Measurements from ENCODE around the gene SLAMF9. TPM values are rescaled to one million over a fixed set of nuclear protein-coding genes. Genes with fewer than 3 reads are reported as not detected.

The SLAMF9 gene
- total and polyA plus RNA-seq, 2 of the 8 experiments (the other 6 are each of a cell fraction or from before 2014, with no cell fraction given), result not detected

DNA sequence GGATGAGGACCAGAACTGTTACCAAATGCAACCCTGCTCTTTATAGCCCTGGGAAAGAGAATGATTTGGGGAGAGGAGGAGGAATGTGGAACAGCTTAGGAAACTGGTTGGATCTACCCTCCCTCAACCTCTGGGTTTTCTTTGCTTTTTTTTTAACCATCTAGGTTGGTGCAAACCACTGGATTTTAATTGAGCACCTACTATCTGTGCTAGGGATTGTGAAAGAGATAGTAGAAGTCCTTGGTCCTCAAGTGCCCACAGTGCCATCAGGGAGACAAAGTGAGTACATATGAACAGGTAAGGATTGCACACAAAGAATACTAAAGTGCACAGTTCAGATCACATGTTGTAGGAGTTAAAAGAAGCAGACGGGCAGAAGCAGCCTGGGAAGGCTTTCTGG lies 33.4 kb downstream of the SLAMF9 start (continued):
- TF ChIP-seq, protein P1, sequence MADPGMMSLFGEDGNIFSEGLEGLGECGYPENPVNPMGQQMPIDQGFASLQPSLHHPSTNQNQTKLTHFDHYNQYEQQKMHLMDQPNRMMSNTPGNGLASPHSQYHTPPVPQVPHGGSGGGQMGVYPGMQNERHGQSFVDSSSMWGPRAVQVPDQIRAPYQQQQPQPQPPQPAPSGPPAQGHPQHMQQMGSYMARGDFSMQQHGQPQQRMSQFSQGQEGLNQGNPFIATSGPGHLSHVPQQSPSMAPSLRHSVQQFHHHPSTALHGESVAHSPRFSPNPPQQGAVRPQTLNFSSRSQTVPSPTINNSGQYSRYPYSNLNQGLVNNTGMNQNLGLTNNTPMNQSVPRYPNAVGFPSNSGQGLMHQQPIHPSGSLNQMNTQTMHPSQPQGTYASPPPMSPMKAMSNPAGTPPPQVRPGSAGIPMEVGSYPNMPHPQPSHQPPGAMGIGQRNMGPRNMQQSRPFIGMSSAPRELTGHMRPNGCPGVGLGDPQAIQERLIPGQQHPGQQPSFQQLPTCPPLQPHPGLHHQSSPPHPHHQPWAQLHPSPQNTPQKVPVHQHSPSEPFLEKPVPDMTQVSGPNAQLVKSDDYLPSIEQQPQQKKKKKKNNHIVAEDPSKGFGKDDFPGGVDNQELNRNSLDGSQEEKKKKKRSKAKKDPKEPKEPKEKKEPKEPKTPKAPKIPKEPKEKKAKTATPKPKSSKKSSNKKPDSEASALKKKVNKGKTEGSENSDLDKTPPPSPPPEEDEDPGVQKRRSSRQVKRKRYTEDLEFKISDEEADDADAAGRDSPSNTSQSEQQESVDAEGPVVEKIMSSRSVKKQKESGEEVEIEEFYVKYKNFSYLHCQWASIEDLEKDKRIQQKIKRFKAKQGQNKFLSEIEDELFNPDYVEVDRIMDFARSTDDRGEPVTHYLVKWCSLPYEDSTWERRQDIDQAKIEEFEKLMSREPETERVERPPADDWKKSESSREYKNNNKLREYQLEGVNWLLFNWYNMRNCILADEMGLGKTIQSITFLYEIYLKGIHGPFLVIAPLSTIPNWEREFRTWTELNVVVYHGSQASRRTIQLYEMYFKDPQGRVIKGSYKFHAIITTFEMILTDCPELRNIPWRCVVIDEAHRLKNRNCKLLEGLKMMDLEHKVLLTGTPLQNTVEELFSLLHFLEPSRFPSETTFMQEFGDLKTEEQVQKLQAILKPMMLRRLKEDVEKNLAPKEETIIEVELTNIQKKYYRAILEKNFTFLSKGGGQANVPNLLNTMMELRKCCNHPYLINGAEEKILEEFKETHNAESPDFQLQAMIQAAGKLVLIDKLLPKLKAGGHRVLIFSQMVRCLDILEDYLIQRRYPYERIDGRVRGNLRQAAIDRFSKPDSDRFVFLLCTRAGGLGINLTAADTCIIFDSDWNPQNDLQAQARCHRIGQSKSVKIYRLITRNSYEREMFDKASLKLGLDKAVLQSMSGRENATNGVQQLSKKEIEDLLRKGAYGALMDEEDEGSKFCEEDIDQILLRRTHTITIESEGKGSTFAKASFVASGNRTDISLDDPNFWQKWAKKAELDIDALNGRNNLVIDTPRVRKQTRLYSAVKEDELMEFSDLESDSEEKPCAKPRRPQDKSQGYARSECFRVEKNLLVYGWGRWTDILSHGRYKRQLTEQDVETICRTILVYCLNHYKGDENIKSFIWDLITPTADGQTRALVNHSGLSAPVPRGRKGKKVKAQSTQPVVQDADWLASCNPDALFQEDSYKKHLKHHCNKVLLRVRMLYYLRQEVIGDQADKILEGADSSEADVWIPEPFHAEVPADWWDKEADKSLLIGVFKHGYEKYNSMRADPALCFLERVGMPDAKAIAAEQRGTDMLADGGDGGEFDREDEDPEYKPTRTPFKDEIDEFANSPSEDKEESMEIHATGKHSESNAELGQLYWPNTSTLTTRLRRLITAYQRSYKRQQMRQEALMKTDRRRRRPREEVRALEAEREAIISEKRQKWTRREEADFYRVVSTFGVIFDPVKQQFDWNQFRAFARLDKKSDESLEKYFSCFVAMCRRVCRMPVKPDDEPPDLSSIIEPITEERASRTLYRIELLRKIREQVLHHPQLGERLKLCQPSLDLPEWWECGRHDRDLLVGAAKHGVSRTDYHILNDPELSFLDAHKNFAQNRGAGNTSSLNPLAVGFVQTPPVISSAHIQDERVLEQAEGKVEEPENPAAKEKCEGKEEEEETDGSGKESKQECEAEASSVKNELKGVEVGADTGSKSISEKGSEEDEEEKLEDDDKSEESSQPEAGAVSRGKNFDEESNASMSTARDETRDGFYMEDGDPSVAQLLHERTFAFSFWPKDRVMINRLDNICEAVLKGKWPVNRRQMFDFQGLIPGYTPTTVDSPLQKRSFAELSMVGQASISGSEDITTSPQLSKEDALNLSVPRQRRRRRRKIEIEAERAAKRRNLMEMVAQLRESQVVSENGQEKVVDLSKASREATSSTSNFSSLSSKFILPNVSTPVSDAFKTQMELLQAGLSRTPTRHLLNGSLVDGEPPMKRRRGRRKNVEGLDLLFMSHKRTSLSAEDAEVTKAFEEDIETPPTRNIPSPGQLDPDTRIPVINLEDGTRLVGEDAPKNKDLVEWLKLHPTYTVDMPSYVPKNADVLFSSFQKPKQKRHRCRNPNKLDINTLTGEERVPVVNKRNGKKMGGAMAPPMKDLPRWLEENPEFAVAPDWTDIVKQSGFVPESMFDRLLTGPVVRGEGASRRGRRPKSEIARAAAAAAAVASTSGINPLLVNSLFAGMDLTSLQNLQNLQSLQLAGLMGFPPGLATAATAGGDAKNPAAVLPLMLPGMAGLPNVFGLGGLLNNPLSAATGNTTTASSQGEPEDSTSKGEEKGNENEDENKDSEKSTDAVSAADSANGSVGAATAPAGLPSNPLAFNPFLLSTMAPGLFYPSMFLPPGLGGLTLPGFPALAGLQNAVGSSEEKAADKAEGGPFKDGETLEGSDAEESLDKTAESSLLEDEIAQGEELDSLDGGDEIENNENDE (IDR thresholded peaks at IDR 0.05; ENCODE audit: insufficient replicate concordance, low read length), result no peak
- no peak for TF ChIP-seq TCF12 (IDR thresholded peaks at IDR 0.05; ENCODE audit: low read depth, low read length)
- TF ChIP-seq NANOG (IDR thresholded peaks at IDR 0.05; ENCODE audit: insufficient read depth, low read depth, low read length, poor library complexity, severe bottlenecking), result no peak
- no peak for TF ChIP-seq EZH2 (IDR thresholded peaks at IDR 0.05; ENCODE audit: low read depth, low read length, severe bottlenecking)
- TF ChIP-seq CEBPB (IDR thresholded peaks at IDR 0.05; ENCODE audit: low read depth, low read length), result no peak
- TF ChIP-seq CHD1 (IDR thresholded peaks at IDR 0.05; ENCODE audit: low read depth, low read length), result no peak
- TF ChIP-seq, protein P2, sequence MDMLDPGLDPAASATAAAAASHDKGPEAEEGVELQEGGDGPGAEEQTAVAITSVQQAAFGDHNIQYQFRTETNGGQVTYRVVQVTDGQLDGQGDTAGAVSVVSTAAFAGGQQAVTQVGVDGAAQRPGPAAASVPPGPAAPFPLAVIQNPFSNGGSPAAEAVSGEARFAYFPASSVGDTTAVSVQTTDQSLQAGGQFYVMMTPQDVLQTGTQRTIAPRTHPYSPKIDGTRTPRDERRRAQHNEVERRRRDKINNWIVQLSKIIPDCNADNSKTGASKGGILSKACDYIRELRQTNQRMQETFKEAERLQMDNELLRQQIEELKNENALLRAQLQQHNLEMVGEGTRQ (IDR thresholded peaks at IDR 0.05; ENCODE audit: low read length), result no peak

Measured in H1 (cell line).